ENCODE measurements around the gene HTR7. TPM values are rescaled to one million over a fixed set of nuclear protein-coding genes. Genes with fewer than 3 reads are reported as not detected.

Gene HTR7
- total and polyA plus RNA-seq, 2 of the 8 experiments (the other 6 are each of a cell fraction or from before 2014, with no cell fraction given): 22.9 to 24.6 TPM

- 86% methylated on average over 7 of the region's 7 CpGs; no CpG with 5 or more reads in 1 of the 2 experiments for WGBS, 2 experiments (ENCODE audit: extremely low coverage in 1 of 2, insufficient coverage in 1 of 2, insufficient read length in 1 of 2, insufficient replicate concordance in 2 of 2, low coverage in 1 of 2, low lambda C conversion rate in 2 of 2, missing lambda C conversion rate in 1 of 2)
- FAIRE-seq (no peak), DNase-seq (ENCODE audit: low read depth in 1 of 2, low spot score in 2 of 2) (no peak)
- 0 out of 2 replicates have a peak, but pooled peaks have one; percentile 57 for TF ChIP-seq YY1 (IDR thresholded peaks at IDR 0.05; ENCODE audit: low read depth, low read length)
- TF ChIP-seq TAF1 (IDR thresholded peaks at IDR 0.05; ENCODE audit: low read depth, low read length): no peak
- peak; percentile 47; the same call in 1 of the 2 replicates for TF ChIP-seq POLR2AphosphoS5 (IDR thresholded peaks at IDR 0.05; ENCODE audit: low read depth, low read length)
- TF ChIP-seq HDAC2 (IDR thresholded peaks at IDR 0.05; ENCODE audit: borderline replicate concordance in 1 of 2, low read depth in 2 of 2, low read length in 2 of 2): no peak
- Histone ChIP-seq H4K8ac (ENCODE audit: extremely low read depth, insufficient read depth, low read length) (no peak overlapping the region), H3K79me2 (ENCODE audit: control insufficient read depth in 1 of 2, insufficient read depth in 2 of 2, low read length in 2 of 2) (peaks cover 0 to 42% of the 10 kb centered on the region in 2 experiments; a peak in 2 of 4 replicates), H3K9ac (replicated peaks in 1 of 4; ENCODE audit: extremely low read depth in 1 of 4, low read depth in 3 of 4, low read length in 3 of 4) (no peak overlapping the region; a peak in 1 of 7 replicates), H3K14ac (ENCODE audit: insufficient read length) (no peak overlapping the region), H3K4me1 (replicated peaks in 1 of 4; ENCODE audit: control insufficient read depth in 3 of 4, insufficient read depth in 4 of 4, low read length in 3 of 4) (peaks cover 0 to 17% (median 8%) of the 10 kb centered on the region in 4 experiments; a peak in 5 of 7 replicates), H3K79me1 (ENCODE audit: low read depth, low read length) (no peaks in the 10 kb centered on the region), H3K56ac (replicated peaks; ENCODE audit: insufficient read length, low read depth, low read length) (no peak overlapping the region), H4K20me1 (replicated peaks in 1 of 2; ENCODE audit: control insufficient read depth in 1 of 2, insufficient read depth in 2 of 2, low read length in 2 of 2) (no peaks in the 10 kb centered on the region), H2BK5ac (ENCODE audit: low read depth, low read length) (no peak overlapping the region; the same call in 1 of the 2 replicates), H3K4me2 (ENCODE audit: insufficient read depth in 1 of 2, low read depth in 2 of 2, low read length in 2 of 2) (no peak overlapping the region), H2AFZ (ENCODE audit: low read length) (no peak overlapping the region), H3K9me3 (ENCODE audit: insufficient read depth in 2 of 2, low read depth in 1 of 2, low read length in 1 of 2) (peaks cover 7 to 9% of the 10 kb centered on the region in 2 experiments; a peak in 3 of 4 replicates), H3K23me2 (ENCODE audit: low read depth, low read length) (no peaks in the 10 kb centered on the region), H2BK15ac (ENCODE audit: low read length) (0 out of 2 replicates have a peak overlapping the region, but pooled peaks have one; percentile 61), H2BK12ac (ENCODE audit: low read depth, low read length) (peak overlapping the region; percentile 39; the same call in 1 of the 2 replicates), H4K5ac (ENCODE audit: insufficient read length, low read depth, low read length) (peak overlapping the region; percentile 63), H3K18ac (ENCODE audit: extremely low read depth, low read length) (peak overlapping the region; percentile 68; the same call in 1 of the 2 replicates), H2AK5ac (ENCODE audit: low read depth, low read length) (peak overlapping the region; percentile 90; the same call in 1 of the 2 replicates), H3K36me3 (ENCODE audit: control insufficient read depth in 2 of 4, insufficient read depth in 4 of 4, low read length in 3 of 4) (no peaks in the 10 kb centered on the region; a peak in 1 of 8 replicates), H3K27ac (ENCODE audit: low read depth, low read length) (peak overlapping the region; percentile 43; the same call in 1 of the 2 replicates), H3K4me3 (ENCODE audit: extremely low read depth in 1 of 4, insufficient read depth in 2 of 4, low read depth in 3 of 4, low read length in 4 of 4) (no peak overlapping the region), H3K23ac (ENCODE audit: insufficient read length) (no peak overlapping the region), H4K91ac (replicated peaks; ENCODE audit: insufficient read length, low read length) (peak overlapping the region; percentile 91), H2BK20ac (ENCODE audit: low read length) (peak overlapping the region; percentile 80), H3K27me3 (replicated peaks in 1 of 4; ENCODE audit: control insufficient read depth in 3 of 4, extremely low read depth in 1 of 4, insufficient read depth in 3 of 4, low read length in 3 of 4) (no peaks in the 10 kb centered on the region), H3K4ac (replicated peaks; ENCODE audit: insufficient read length, low read depth, low read length) (peak overlapping the region; percentile 87), H2BK120ac (replicated peaks; ENCODE audit: low read depth, low read length) (peak overlapping the region; percentile 100)
- ChIA-PET CTCF (ENCODE audit: partially characterized antibody) (interaction anchor here (0.6 to 1.7 kb wide), 5 partner anchors 17 to 601 kb away, joined by 3 to 4 read pairs (median 3); no protein-coding TSS in a partner anchor), POLR2A (ENCODE audit: partially characterized antibody) (interaction anchor here (1.4 to 1.5 kb wide), 2 partner anchors 26 to 43 kb away, joined by 3 read pairs; no protein-coding TSS in a partner anchor)
These were observed 44.1 kb downstream of the HTR7 start for GRCh38 chr10:90813594-90814365.
